ENCODE measurements around the gene ICAM1. TPM values are rescaled to one million over a fixed set of nuclear protein-coding genes. Genes with fewer than 3 reads are reported as not detected.
"Not testable (repeated sequence)": the region's sequence is repeated elsewhere in the genome, so short reads cannot be mapped to it uniquely, and the experiment has no call there.

The ICAM1 gene
- total RNA-seq, 1 donor from 2014 or later, result 77.1 TPM

GRCh38 chr19:10241826-10242449 is 29.0 kb upstream of the ICAM1 start:
- not testable (repeated sequence) for DNase-seq (ENCODE audit: low spot score)

DNA sequence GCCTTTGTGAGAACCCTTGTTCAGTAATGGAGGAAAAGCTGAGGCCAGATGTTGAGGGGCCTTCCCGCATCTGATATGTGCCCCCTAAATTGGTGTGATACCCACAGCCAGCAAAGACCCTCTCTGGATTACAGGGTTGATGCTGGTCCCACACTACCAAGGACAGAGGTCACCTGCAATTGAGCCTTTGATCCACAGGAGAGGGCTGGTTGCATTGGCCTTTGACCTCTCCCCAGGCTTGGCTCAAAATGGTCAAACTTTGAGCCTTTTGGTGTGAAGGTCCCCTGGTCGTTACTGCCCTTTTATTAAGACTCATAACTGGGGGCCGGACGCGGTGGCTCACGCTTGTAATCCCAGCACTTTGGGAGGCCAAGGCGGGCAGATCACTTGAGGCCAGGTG is 27.3 kb upstream of the ICAM1 start:
- DNase-seq (ENCODE audit: low spot score), result no peak

GRCh38 chr19:10245189-10245939 is 25.6 kb upstream of the ICAM1 start:
- no peak for DNase-seq (ENCODE audit: low spot score)

DNA sequence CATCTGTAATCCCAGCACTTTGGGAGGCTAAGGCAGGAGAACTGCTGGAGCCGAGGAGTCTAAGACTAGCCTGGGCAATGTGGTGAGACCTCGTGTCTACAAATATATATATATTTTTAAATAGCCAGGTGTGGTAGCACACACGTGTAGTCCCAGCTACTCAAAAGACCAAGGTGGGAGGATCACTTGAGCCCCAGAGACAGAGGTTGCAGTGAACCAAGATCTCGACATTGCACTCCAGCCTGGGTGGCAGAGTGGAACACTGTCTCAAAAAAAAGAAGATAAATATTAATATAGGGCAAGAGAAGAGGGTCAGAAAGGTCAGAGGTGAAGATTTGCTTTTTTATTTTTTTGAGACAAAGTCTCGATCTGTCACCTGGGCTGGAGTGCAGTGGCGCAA is 24.4 kb upstream of the ICAM1 start:
- DNase-seq (ENCODE audit: low spot score), result no peak

DNA sequence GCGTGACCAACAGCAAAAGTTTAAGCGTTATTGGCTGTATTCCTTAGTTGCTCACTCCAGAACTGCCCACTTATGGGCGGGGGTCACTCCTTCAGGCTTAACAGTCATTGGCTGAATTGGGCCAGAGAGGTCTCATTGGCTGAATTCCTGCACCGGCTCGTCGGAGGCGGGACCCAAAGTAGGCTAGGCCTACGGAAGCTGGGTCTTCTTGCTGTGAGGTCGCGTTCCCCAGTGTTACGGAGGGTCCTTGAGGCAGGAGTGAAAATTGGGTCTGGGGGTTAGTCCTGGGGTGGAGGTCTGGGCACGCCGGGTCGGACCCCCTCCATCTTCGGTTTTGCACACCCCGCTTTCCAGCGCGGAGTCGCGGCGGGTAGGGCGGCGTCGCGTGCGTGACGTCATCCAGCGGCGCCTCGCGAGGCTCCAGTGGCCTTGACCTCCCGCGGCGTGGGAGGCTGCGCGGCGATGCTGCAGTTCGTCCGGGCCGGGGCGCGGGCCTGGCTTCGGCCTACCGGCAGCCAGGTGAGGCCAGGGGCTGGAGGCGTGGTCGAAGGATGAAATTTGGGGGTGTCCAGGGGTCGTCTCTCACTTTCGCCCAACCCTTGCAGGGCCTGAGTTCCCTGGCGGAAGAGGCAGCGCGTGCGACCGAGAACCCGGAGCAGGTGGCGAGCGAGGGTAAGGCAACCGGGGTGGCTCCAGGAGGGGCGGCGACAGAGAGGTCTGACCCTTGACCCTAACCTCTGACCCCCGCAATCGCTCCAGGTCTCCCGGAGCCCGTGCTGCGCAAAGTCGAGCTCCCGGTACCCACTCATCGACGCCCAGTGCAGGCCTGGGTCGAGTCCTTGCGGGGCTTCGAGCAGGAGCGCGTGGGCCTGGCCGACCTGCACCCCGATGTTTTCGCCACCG is 18.9 kb upstream of the ICAM1 start, which contains the start of gene MRPL4:
MRPL4 (plus strand) TSS at position 423 of the 903 bp plus-strand sequence; CDS start at position 463, 40 bp downstream.
- DNase-seq (ENCODE audit: low spot score), result peak; percentile 97

- DNase-seq (ENCODE audit: low spot score), result no peak
Measured at GRCh38 chr19:10252707-10253106, 18.2 kb upstream of the ICAM1 start.

GRCh38 chr19:10254244-10254643 is 16.7 kb upstream of the ICAM1 start:
- no peak for DNase-seq (ENCODE audit: low spot score)

- DNase-seq (ENCODE audit: low spot score), result no peak
Measured at GRCh38 chr19:10255358-10255757, 15.6 kb upstream of the ICAM1 start.

- DNase-seq (ENCODE audit: low spot score), result no peak
Measured at GRCh38 chr19:10256551-10256950, 14.4 kb upstream of the ICAM1 start.

DNA sequence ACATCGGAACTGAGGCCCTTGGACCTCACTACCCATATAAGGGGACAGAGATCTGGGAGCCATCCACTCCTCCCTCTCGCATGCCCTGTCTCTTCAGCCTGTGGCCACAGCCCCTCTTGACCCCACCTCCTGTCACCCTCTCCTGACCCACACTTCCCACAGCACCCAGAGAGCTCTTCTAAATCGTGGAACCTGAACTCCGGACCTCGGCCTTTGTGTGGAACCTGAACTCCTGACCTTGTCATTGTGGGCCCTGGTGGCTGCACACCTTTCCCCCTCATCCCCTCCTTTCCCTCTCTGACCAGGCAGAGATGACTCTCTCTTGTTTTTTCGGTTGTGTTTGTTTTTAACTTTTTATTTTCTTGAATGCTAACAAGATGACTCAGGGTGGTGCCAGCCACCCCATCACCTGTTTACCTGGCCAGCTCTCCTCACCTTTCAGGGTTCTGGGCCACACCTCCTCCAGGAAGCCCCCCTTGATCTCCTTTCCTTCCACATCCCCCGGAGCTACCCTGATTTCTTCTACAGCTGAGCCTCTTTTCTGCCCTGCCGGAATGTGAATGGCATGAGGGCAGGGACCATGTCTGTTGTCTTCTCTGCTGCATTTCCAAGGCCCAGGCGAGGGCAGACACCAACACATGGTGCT is 13.8 kb upstream of the ICAM1 start:
- DNase-seq (ENCODE audit: low spot score), result no peak

GRCh38 chr19:10258080-10258710 is 12.7 kb upstream of the ICAM1 start:
- no peak for DNase-seq (ENCODE audit: low spot score)

DNA sequence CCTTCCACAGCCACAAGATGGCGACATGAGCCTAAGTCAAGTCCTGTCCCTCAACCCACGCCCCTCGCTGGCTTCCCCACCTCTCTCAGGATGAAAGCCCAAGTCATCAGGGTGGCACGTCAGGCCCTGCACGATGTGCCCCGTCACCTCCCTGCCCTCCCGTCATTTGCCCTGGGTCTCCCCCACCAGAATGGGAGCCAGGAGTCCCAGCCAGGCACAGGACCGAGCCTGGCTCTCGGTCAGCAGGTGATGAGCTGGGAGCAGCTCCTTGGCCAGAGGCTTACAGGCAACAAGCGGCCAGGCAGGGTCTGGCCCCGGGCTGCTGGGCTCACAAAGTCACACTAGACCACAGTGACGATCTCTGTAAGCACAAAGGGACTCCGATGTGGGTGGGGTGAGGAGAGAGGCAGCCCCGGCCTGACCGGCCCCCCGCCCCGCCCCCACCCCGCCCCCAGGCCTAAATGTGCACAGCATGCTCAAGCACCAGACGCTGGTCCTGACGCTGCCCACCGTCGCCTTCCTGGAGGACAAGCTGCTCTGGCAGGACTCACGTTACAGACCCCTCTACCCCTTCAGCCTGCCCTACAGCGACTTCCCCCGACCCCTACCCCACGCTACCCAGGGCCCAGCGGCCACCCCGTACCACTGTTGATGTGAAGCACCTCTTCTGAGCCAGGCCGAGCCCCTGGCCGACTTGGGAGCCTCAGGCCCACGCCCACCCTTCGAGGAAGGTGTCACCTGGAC is 11.6 kb upstream of the ICAM1 start:
- DNase-seq (ENCODE audit: low spot score), result no peak

GRCh38 chr19:10260141-10260584 is 10.8 kb upstream of the ICAM1 start:
- DNase-seq (ENCODE audit: low spot score), result no peak

DNA sequence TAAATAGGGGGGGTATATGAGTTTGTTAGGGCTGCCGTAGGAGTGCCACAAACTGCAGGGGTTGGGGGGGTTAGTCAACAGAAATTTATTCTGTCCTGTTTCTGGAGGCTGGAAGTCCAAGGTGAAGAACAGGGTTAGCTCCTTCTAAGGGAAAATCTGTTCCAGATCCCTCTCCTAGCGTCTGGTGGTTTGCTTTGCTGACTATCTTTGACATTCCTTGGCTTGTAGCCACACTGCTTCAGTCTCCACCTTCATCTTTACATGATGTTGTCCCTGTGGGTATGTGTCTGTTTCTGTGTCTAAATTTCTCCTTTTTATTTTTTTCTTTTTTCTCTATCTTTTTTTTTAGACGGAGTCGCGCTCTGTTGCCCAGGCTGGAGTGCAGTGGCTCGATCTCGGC is 8.1 kb upstream of the ICAM1 start:
- DNase-seq (ENCODE audit: low spot score), result no peak

- DNase-seq (ENCODE audit: low spot score), result no peak
Measured at GRCh38 chr19:10266706-10267105, 4.2 kb upstream of the ICAM1 start.

DNA sequence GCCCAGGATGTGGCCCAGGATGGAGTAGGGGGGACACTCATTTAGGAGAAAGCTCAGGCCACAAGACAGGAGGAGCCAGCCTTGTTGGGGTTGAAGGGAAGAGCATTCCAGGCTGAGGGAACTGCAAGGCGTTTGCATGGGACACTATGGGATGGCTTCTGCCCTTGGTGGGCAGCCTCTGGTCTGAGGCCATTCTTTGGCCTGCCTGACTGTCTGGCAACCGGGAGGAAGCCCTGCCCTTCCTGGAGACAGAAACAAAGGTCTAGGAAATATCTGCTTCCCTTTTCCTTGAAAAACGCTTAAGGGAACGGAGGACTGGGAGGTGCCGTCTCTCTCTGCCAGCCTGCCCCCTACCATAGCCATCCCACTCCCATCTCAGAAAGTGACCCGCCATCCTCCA is 2.8 kb upstream of the ICAM1 start:
- DNase-seq (ENCODE audit: low spot score), result no peak

DNA sequence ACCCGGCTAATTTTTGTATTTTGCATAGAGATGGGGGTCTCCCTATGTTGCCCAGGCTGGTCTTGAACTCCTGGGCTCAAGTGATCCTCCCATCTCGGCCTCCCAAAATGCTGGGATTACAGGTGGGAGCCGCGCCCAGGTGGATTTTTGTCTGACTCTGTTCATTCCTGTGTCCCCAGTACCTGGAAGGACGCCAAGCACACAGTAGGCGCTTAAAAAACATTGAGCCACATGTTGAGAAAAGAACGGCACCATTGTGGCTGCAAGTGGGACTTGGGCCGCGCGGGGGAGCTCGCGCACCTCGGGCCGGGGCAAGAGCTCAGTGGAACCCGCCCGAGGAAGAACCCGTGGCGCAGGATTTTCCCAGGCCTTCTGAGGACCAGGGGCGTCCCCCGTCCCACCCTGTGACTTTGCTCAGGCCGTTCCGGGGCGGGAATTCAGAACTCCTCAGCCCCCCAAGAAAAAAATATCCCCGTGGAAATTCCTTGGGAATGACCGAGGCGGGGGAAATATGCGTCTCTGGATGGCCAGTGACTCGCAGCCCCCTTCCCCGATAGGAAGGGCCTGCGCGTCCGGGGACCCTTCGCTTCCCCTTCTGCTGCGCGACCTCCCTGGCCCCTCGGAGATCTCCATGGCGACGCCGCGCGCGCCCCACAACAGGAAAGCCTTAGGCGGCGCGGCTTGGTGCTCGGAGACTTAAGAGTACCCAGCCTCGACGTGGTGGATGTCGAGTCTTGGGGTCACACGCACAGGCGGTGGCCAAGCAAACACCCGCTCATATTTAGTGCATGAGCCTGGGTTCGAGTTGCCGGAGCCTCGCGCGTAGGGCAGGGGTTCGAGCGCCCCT is 1.4 kb upstream of the ICAM1 start:
- peak; percentile 95 for DNase-seq (ENCODE audit: low spot score)

- DNase-seq (ENCODE audit: low spot score), result peak; percentile 94
Measured at GRCh38 chr19:10270180-10270615, 722 bp upstream of the ICAM1 start.

DNA sequence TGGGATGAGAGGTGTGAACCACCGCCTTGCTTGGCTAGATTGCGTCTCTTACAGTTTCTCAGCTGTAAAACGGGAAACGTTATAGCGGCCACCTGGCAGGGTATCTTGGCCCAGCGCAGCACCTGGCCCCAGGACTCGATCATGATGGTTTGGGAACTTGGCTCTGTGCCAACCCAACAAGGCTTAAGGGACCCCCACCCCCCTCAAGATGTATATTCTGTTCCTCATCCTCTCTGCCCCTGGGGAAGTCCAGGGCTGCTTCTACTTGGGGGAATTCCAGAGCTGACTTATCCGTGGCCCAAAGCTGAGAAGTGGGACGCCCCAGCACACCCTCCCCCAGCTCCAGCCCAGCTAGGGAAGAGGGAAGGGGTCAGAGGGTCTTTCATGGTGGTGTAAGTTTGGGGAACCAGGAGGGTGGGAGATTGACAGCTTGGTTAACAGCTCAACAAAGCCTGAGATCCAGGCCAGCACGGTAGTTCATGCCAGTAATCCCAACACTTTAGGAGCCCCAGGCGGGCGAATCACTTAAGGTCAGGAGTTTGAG is 695 bp downstream of the ICAM1 start:
- DNase-seq (ENCODE audit: low spot score), result no peak
